Thoracic aorta (tissue), 2 donors: ENCODE data around the gene TECTA. TPM values are rescaled to one million over a fixed set of nuclear protein-coding genes. Genes with fewer than 3 reads are reported as not detected.

ENCODE experiments used
- ATAC-seq: fragments of 150-250 bp; one replicate; pipeline ENCODE4 v1.8.0; 2017; ENCODE audit warnings: low read depth; ENCODE audit not compliant: insufficient number of reproducible peaks, low FRiP score
- DNase-seq: peaks from one replicate; pipeline ENCODE4 v3.0.0-alpha.2; 2020; ENCODE audit warnings: low spot score
- H3K27ac ChIP-seq, 2 donors: fragments of 200-600 bp; sonication (generic); 1 replicate in 1 of 2; 2 replicates in 1 of 2; pipeline ENCODE4 v1.5.1; 2016; ENCODE audit warnings: mild to moderate bottlenecking in 2 of 2, moderate library complexity in 2 of 2
- H3K27me3 ChIP-seq: fragments of 200-600 bp; sonication (generic); replicated peaks from 2 replicates; pipeline ENCODE4 v1.6.0; 2016; ENCODE audit warnings: mild to moderate bottlenecking; ENCODE audit not compliant: insufficient read depth
- H3K36me3 ChIP-seq: fragments of 200-600 bp; sonication (generic); one replicate; pipeline ENCODE4 v1.5.1; 2016
- H3K4me1 ChIP-seq, 2 donors: fragments of 200-600 bp; sonication (generic); 1 replicate in 1 of 2; 2 replicates in 1 of 2; pipeline versions ENCODE4 v1.5.1 to v1.6.0; 2016; ENCODE audit warnings: low read depth in 2 of 2, mild to moderate bottlenecking in 1 of 2; ENCODE audit not compliant: control insufficient read depth in 1 of 2
- H3K4me3 ChIP-seq: fragments of 200-600 bp; sonication (generic); 2 replicates; pipeline ENCODE4 v1.5.1; 2016; ENCODE audit warnings: mild to moderate bottlenecking
- H3K9me3 ChIP-seq: fragments of 200-600 bp; sonication (generic); 2 replicates; pipeline ENCODE4 v1.5.1; 2016
- CTCF ChIP-seq: fragments of 200-600 bp; sonication (generic); IDR thresholded peaks from one replicate; pipeline ENCODE4 v1.5.1; 2019; ENCODE audit warnings: antibody characterized with exemption
- total RNA-seq, 2 donors: library from RNA; depleted of rRNA; stranded (reverse); fragments of >200 nt; gene quantifications; one replicate each; pipeline versions ENCODE4 v1.1.0 to v1.2.3, GENCODE V29; 2016

The TECTA gene
- total RNA-seq, 2 donors from 2014 or later = 0.41 to 5.6 TPM

- H3K4me1 ChIP-seq = no peaks in the 10 kb centered on the region
- no peak for ATAC-seq
- H3K27ac ChIP-seq = no peak overlapping the region
- TF ChIP-seq CTCF = no peak
- DNase-seq = no peak
- H3K36me3 ChIP-seq = no peaks in the 10 kb centered on the region
- H3K4me3 ChIP-seq = no peak overlapping the region
- no peaks in the 10 kb centered on the region for H3K27me3 ChIP-seq
- H3K9me3 ChIP-seq = no peaks in the 10 kb centered on the region
Measured at GRCh38 chr11:121132211-121132976, 31.4 kb downstream of the TECTA start.

- H3K27ac ChIP-seq = no peak overlapping the region
- no peak for TF ChIP-seq CTCF
- ATAC-seq (no peak), DNase-seq (no peak)
- H3K9me3 ChIP-seq = no peaks in the 10 kb centered on the region
- H3K36me3 ChIP-seq = no peaks in the 10 kb centered on the region
- no peak overlapping the region for H3K4me3 ChIP-seq
- H3K4me1 ChIP-seq = no peaks in the 10 kb centered on the region
- no peaks in the 10 kb centered on the region for H3K27me3 ChIP-seq
Measured at GRCh38 chr11:121134741-121135312, 33.8 kb downstream of the TECTA start.

- no peak overlapping the region for H3K4me3 ChIP-seq
- no peaks in the 10 kb centered on the region for H3K27me3 ChIP-seq
- H3K27ac ChIP-seq = no peak overlapping the region
- H3K4me1 ChIP-seq = no peaks in the 10 kb centered on the region
- TF ChIP-seq CTCF = no peak
- ATAC-seq = no peak
- no peaks in the 10 kb centered on the region for H3K9me3 ChIP-seq
- no peaks in the 10 kb centered on the region for H3K36me3 ChIP-seq
- DNase-seq = no peak
Measured at GRCh38 chr11:121137005-121137404, 36.0 kb downstream of the TECTA start.

- ATAC-seq (no peak), DNase-seq (no peak)
- H3K4me3 ChIP-seq = no peak overlapping the region
- no peaks in the 10 kb centered on the region for H3K4me1 ChIP-seq
- H3K36me3 ChIP-seq = no peaks in the 10 kb centered on the region
- no peaks in the 10 kb centered on the region for H3K27me3 ChIP-seq
- H3K27ac ChIP-seq = no peak overlapping the region
- H3K9me3 ChIP-seq = no peaks in the 10 kb centered on the region
- no peak for TF ChIP-seq CTCF
Measured at GRCh38 chr11:121138259-121138658, 37.2 kb downstream of the TECTA start.

- no peak for DNase-seq
- Histone ChIP-seq H3K9me3 (no peaks in the 10 kb centered on the region), H3K4me1 (no peaks in the 10 kb centered on the region), H3K4me3 (no peak overlapping the region), H3K36me3 (no peaks in the 10 kb centered on the region), H3K27me3 (no peaks in the 10 kb centered on the region), H3K27ac (no peak overlapping the region)
- TF ChIP-seq CTCF = no peak
- ATAC-seq = no peak
Measured at GRCh38 chr11:121140369-121140768, 39.3 kb downstream of the TECTA start.
